HG03469 (cell line): ENCODE results near the gene BCL2L12.
"Not testable (repeated sequence)": the region's sequence is repeated elsewhere in the genome, so short reads cannot be mapped to it uniquely, and the experiment has no call there.

ENCODE experiments used
- ATAC-seq: cut with Tn5 transposase; IDR thresholded peaks from one replicate; pipeline ENCODE4 v1.9.1; 2021; ENCODE audit warnings: mild to moderate bottlenecking, moderate library complexity, moderate number of reproducible peaks; ENCODE audit not compliant: unreplicated experiment

The BCL2L12 gene, protein sequence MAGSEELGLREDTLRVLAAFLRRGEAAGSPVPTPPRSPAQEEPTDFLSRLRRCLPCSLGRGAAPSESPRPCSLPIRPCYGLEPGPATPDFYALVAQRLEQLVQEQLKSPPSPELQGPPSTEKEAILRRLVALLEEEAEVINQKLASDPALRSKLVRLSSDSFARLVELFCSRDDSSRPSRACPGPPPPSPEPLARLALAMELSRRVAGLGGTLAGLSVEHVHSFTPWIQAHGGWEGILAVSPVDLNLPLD

DNA sequence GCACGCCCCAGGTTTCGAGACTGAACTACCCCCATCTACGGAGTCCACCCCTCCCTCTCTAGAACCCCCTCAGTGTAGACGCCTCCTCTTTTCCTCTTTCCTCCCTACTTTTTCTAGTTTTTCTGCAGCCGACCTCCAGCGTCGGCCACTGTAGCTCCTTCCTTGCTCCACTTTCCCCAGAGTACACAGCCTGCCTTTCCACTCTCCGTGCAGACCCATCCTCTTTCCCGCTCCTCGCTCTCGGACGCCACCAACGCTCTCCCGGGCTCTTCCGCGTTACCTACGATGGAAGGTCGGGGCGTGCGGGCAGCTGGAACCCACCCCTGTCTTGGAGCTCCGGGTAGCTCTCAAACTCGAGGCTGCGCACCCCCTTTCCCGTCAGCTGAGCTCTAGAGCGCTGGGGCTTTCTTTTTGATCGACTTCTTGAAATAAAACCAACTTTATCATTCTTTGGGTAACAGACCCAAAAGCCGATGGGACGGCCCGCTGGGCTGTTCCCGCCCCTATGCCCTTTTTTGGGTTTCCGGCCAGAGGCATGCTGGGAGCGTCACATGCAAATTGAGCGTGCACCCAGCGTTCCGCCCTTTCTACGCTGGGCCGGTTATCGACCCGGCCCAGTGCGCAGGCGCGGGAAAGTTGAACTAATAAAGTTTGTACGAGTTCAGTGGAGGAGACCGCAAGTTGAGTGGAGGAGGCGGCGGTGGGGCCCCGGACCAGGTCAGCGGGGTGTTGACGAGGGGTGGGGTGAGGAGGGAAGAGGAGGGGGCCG is at the start of gene BCL2L12, which contains the start of gene IRF3:
Gene BCL2L12, plus strand, starts transcription at position 583 of the 769 bp plus-strand sequence. CDS start 760 bp downstream, outside the sequence.
Gene IRF3, minus strand, starts transcription at position 507 of the 769 bp plus-strand sequence. CDS start 1,019 bp downstream, outside the sequence.
- ATAC-seq: peak; percentile 61

DNA sequence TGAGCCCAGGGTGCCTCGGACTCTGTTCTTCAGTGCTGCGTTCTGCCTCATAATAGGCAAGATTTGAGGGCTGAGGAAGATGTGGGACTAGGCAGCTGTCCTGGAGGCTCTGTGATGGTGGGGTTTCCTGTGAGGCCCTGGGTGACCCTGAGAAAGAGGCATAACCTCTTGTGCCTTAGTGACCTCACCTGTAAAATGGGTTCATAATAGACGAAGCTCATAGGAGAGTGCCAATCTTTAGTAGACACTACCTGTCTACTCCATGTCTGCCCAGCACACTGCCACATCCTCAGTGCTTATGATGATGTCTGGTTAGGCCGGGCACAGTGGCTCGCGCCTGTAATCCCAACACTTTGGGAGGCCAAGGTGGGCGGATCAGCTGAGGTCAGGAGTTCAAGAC is 49.2 kb upstream of the BCL2L12 start:
- ATAC-seq: no peak

DNA sequence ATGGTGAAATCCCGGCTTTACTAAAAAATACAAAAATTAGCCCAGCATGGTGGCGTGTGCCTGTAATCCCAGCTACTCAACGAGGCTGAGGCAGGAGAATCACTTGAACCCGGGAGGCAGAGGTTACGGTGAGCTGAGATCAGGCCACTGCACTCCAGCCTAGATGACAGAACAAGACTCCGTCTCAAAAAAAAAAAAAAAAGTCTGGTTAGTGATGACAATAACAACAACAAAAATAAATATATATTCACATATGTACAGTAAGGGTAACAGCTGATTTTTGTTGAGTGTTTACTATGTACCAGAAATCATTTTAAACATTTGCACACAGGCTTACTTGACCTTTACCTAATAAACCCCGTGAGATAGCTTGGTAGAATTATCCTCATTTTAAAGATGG is 48.8 kb upstream of the BCL2L12 start:
- ATAC-seq: no peak

DNA sequence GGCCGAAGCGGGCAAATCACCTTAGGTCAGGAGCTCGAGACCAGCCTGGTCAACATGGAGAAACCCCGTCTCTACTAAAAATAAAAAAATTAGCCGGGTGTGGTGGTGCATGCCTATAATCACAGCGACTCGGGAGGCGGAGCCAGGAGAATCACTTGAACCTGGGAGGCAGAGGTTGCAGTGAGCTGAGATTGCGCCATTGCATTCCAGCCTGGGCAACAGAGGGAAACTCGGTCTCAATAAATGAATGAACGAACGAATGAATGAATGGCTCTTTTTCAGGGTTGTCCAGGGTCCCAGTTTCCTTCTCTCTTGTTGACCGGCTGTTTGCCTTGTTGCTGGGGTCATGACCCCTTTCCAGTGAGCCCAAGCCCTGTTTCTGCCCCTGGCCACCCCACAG is 47.9 kb upstream of the BCL2L12 start:
- ATAC-seq: not testable (repeated sequence)

DNA sequence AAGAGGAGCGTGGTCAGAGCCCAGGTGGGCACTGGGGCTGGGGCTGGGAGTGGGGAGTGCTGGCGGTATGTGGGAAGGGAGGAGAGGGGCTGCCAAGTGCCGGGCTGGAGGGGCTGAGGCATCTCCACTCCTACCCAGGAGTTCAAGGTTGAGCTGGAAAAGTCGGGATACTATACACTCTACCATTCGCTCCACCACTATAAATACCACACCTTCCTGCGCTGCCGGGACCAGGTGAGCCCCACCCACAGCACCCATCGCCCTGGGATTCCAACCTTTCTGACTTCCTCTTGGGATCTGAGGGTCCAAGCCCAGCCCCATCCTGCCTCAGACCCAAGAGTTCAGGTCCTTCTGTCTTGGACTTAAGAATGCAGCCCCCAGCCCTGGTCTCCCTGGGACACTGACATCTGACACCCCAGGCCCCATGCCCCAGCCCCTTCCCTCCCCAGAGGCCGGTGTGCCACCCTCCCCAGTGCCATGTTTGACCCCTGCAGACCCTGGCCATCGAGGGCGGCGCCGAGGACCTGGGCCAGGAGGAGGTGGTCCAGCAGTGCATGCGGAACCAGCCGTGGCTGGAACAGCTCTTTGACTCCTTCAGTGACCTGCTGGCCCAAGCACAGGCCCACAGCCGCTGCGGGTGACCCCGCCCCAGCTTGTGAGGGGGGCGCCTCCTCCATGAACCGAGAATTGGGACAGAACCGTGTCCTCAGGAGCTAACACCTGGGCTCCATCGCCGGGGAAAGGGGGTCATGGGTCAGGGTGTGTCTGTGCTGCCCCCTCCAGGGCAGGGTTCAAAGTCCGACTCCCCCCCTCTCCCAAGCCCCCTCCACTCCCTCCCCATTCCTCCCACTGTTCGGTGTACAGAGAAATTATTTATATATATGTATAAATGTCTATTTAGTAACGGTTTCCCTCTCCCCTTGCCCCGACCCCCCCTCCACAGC is 40.5 kb upstream of the BCL2L12 start:
- no peak for ATAC-seq

DNA sequence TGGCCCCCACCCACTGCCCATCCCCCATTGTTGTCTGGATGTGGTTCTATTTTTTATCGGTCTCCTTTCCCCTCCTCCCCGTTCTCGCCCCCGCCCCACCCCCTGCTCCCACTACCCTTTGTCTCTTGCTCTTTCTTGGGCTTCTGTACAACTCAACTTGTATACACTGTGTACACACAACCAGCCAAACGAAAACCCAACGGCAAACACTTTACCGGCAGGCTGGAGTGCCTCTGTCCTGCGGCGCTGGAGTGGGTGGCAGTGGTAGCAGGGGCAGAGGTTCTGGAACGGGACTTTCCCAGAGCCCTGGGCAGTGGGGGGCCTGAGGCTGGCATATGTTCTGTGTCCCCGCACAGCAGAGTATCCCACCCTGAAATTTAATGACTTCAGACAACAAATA is 39.5 kb upstream of the BCL2L12 start:
- no peak for ATAC-seq

DNA sequence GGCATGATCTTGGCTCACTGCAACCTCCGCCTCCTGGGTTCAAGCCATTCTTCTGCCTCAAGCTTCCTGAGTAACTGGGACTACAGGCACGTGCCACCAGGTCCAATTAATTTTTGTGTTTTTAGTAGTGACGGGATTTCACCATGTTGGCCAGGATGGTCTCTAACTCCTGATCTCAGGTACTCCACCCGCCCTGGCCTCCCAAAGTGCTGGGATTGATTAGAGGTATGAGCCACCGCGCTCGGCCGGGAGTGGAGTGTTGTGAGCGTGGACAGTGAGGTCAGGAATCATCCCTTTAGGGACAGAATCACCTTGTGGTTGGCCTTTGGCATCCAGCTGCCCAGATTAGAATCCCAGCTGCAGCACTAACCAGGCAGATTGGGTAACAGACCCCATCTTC is 36.1 kb upstream of the BCL2L12 start:
- no peak for ATAC-seq

DNA sequence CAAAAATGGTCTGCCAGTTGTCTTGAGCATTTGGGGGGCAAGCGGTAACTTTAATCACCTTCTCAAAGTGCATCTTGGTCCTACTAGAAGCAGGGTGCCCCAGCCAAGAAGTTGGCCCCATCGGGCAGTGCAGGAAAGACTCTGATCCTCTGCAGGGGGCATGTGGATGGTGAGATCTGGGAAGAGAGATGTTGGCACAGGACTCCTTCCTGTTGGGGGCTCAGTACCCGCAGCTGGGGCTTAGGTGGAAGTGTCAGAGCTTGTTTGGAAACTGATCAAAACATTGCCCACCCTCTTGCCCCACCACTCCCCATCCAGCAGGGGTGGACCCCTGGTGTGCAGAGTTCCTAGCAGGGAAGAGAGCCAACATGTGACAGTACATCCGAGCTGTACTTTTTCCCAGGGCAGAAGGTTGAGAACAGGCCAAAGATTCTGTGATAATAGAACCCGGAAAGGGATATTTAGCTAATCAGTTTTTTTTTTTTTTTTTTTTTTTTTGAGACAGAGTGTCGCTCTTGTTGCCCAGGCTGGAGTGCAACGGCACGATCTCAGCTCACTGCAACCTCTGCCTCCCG is 34.6 kb upstream of the BCL2L12 start:
- ATAC-seq: no peak

DNA sequence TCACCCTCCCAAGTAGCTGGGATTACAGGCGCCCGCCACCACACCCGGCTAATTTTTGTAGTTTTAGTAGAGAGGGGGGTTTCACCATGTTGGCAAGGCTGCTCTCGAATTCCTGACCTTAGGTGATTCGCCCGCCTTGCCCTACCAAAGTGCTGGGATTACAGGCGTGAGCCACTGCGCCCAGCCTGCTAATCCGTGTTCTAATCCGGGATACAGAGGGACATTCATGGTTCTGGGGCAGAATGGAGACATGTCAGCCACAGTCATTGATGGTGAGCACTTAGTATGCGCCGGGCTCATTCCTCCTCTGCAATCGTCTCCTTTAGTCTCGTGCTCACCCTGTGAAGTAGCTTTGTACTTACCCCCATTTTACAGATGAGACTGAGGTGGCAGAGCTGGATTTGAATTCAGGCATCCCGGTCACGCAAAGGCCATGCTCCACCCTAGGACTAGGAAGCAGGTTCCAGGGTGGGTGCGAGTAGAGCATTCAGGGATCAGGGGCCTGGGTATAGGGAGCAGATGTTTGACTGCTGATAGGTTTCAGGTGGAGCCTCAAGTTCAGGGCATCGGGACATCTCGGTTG is 34.0 kb upstream of the BCL2L12 start:
- no peak for ATAC-seq

DNA sequence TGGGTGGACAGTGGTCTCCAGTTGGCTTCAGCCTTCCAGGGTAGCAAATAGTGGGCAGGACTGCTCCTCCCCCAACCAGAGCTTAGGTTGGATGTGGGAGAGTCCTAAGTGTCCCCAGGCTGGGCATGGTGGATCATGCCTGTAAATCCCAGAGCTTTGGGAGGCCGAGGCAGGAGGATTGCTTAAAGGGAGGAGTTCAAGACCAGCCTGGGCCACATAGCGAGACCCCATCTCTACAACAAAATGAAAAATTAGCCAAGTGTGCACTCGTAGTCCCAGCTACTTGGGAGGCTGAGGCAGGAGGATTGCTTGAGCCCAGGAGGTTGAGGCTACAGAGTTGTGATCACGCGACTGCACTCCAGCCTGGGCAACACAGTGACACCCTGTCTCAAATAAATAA is 33.2 kb upstream of the BCL2L12 start:
- ATAC-seq: no peak

DNA sequence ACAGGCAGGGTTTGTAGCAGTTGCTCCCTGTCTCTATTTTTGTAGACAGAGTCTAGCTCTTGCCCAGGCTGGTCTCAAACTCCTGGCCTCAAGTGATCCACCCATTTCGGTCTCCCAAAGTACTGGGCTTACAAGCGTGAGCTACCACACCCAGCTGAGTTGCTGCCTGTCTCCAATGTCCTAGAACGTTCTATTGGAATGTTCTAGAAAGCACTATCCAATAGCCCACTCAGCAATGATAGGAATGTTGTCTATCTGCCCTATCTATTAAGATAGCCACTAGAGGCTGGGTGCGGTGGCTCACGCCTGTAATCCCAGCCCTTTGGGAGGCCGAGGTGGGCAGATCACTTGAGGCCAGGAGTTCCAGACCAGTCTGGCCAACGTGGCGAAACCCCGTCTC is 32.5 kb upstream of the BCL2L12 start:
- ATAC-seq: not testable (repeated sequence)

DNA sequence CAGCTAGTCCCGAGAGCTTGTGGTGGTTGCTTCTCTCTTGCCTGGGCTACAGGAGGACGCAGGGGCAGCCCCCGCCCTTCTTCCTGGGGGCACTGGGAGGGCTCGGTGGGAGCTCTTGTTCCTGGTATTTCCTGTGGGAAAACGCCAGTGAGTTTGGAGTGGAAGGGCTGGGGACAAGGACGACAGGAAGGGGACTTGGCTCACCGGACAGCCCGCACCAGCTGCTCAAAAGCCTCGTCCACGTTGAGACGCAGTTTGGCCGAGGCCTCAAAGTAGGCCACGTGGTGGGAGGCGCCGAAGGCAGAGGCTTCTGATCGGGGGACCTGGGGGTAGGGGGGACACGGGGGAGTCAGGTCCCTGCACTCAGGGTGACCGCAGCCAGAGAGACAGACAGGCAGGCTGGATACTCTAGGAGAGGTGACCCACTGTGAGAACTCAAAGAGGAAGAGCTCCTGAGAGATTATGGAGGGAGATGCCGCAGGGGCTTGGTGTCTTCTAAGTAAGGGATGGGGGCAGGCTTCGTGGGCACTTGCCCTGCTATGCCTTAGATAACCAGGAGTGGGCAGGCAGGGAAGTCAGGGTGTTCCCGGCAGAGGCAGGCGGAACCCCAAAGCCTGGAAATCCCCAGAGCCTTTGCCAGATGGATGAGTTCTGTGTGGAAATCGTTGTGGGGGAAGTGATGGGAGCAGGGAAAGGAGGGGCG is 30.1 kb upstream of the BCL2L12 start:
- ATAC-seq: no peak

DNA sequence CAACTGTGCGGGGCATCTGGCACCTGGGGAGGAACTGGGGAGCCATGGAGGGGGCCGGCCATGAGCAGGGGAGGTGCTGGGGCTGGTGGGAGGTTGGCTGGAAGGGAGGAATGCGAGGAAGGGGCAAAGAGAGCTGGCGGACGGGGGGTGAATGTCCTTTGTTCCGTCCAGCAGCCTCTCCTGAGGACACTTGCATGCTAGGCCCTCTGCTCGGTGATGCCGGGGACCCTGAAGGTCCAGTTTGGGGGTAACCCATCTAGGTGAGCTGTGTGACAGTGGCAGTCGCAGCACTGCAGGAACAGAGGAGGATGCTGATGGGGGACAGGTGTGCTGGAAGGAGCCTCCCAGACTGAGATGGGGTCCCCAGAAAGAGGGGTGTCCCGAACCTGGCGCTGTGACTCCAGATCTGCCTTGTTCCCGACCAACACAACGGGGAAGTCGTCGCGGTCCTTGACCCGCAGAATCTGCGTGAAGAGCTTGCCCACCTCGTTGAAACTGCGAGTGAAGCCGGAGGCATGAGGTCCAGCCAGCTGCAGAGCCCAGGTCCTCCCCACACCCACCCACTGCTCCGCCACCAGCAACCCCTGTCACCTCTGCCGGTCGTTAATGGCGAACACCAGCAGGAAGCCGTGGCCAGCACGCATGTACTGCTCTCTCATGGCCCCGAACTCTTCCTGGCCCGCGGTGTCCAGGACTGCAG is 29.4 kb upstream of the BCL2L12 start:
- no peak for ATAC-seq

DNA sequence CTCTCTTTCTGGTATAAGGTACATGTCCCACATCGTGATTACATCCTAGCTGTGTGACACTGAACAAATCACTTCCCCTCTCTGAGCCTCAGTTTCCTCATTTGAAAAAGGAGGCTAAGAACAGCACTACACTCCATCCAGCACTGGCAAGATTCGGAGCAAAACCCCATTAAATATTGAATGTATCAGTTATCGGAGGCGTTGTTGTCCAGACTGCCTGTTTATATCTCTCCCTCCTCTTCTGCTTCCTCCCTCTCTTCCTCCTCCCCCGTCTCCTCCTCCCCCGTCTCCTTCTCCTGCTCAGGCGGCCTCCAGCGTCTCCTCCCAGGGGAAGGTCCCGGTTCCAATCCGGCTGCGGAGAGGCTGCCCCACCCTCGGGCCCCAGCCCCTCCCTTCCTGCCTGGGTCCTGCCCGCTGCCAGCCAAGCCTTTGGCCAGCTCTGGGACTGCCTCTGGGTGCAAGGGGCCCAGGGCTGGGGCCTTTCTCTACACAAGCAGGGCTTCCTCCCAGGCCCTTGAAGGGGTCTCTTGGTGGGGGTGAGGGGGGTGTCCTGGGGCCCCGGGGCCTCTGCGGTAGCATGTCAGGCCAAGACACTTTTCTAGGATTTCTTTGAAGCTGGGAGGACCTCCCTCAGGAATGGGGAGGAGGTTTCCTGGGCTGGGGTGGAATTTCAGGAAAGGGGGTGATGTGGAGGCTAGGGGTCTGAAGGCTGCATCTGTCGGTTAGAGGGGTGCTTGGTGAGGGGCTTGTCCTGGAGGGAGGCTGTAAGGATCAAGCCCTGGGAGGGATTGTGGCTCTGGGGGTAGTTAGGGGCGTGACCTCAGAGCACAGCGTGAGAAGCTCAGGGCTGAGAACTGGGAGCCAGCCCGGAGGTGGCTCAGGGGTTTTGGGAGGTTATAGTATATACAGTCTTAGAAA is 27.7 kb upstream of the BCL2L12 start:
- ATAC-seq: no peak

DNA sequence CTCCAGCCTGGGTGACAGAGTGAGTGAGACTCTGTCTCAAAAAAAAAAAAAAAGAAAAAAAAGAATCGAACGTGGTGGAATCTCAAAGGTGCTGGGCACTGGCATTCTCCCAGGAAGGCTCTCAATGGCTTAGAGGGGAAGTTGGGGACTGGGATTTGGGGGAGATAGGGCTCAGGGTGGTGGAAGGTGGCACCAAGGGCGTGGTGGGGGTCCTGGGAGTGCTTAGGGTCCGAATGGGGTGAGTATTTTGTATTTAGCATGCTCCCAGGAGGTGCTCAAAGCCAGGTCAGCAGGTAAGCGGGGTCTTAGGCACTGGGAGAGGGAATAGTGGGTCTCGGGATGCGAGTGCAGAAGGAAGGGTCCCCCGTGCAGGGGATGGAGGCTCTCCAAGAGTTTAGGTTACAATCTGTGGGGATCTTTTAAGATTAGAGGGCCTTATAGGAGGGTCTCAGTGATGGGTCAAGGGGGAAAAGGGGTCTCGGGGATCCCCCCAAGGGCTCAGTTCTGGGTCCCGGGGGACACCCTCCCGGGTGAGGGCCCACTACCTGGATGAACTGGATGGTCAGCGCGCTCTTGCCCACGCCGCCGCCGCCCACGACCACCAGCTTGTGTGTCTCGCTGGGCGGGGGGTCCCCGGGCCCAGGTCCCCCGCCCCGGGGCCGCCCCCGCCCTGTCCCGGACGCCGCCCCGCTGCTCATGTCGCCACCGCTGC is 26.2 kb upstream of the BCL2L12 start:
- no peak for ATAC-seq

DNA sequence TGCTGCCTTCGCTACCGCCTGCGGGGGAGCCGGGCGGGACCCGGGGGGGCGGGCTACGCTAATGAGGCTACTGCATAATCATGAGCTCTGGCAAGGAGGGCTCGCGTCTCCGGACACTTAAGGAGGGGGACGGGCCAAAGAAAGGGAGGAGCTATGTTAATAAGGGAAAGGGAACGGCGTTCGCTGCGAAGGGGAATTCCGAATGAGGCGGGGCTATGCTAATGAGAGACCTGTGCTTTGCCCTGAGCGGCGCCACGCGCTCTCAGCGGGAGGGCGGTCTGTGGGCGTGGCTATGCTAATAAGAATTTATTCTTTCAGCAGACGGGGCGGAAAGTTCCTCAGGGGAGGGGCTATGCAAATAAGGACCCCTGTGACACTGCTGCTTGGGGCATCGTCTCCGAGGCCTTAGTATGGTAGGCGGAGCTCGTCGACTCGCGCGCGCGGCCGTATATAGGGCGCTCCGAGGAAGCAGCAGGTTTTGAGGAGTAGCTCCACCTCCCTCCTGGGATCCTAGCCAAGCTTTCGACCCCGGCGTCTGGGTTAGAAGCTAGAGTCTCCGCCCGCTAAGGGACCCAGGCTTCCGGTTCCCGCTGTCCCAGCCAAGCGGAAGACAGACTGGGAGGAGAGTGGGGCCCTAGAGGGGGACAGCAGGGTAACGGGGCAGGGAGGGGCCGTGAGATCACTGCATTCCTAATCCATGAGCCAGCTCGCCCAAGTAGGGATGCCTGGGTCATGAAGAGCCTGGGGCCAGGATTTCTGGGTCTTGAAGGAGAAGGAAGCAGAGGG is 25.4 kb upstream of the BCL2L12 start, which contains the start of gene RRAS:
Gene RRAS, minus strand, starts transcription at position 31 of the 786 bp plus-strand sequence. CDS start 45 bp downstream, outside the sequence.
- ATAC-seq: peak; percentile 40
